OCI-LY3 (cell line): ENCODE results near the gene RGL1.

ENCODE experiments used
- H2AFZ ChIP-seq: fragments of 200-600, 300-600 bp; shearing (Covaris generic); 2 replicates; pipeline ENCODE4 v1.6.0; 2014; ENCODE audit warnings: antibody characterized with exemption, low read depth, low read length
- H3K27ac ChIP-seq: fragments of 200-600, 300-600 bp; sonication (generic); 2 replicates; pipeline ENCODE4 v1.5.1; 2014; ENCODE audit warnings: mild to moderate bottlenecking, low read length, moderate library complexity, mixed read lengths
- H3K27me3 ChIP-seq: fragments of 200-600, 300-600 bp; sonication (generic); 2 replicates; pipeline ENCODE4 v1.6.1; 2014; ENCODE audit warnings: low read depth, low read length, mixed read lengths
- H3K36me3 ChIP-seq: fragments of 200-600, 300-600 bp; sonication (generic); replicated peaks from 2 replicates; pipeline ENCODE3; 2014; ENCODE audit warnings: low read depth, low read length, mixed read lengths
- H3K4me1 ChIP-seq: fragments of 300-600, 200-600 bp; sonication (generic); 2 replicates; pipeline ENCODE4 v1.6.1; 2014; ENCODE audit warnings: low read length, mixed read lengths
- H3K4me2 ChIP-seq: fragments of 200-600, 300-600 bp; sonication (generic); 2 replicates; pipeline ENCODE4 v1.6.1; 2014; ENCODE audit warnings: low read length, mixed read lengths
- H3K4me3 ChIP-seq: fragments of 300-600, 200-600 bp; sonication (generic); 2 replicates; pipeline ENCODE4 v1.5.1; 2014; ENCODE audit warnings: antibody characterized with exemption, mild to moderate bottlenecking, low read length, moderate library complexity
- H3K79me2 ChIP-seq: fragments of 300-600, 200-600 bp; shearing (Covaris generic); 2 replicates; pipeline ENCODE4 v1.6.1; 2014; ENCODE audit warnings: mild to moderate bottlenecking, low read length, mixed read lengths
- H3K9ac ChIP-seq: fragments of 300-600, 200-600 bp; shearing (Covaris generic); 2 replicates; pipeline ENCODE4 v1.6.0; 2014; ENCODE audit warnings: mild to moderate bottlenecking, low read length, moderate library complexity
- H3K9me3 ChIP-seq: fragments of 200-600, 300-600 bp; shearing (Covaris generic); 2 replicates; pipeline ENCODE4 v1.6.1; 2014; ENCODE audit warnings: low read length, mixed read lengths; ENCODE audit not compliant: insufficient read depth
- H4K20me1 ChIP-seq: fragments of 200-600, 300-600 bp; sonication (generic); 2 replicates; pipeline ENCODE4 v1.6.1; 2016; ENCODE audit warnings: low read length, mixed read lengths; ENCODE audit not compliant: insufficient read depth
- CTCF ChIP-seq: fragments of 200-600, 300-600 bp; sonication (generic); IDR thresholded peaks from 2 replicates; pipeline ENCODE4 v1.5.1; 2014; ENCODE audit warnings: antibody characterized with exemption, low read length, low read depth
- EZH2phosphoT487 ChIP-seq: fragments of 200-600 bp; shearing (Covaris generic); IDR thresholded peaks from 2 replicates; pipeline ENCODE4 v1.6.1; 2018; ENCODE audit warnings: antibody characterized with exemption, mixed run types, low read depth

RGL1 gene

GRCh38 chr1:183817576-183818288 lies 12.8 kb downstream of the RGL1 start:
- H3K27ac ChIP-seq = no peak overlapping the region
- no peaks in the 10 kb centered on the region for H3K9me3 ChIP-seq
- no peak overlapping the region for H3K4me2 ChIP-seq
- no peak overlapping the region for H3K4me3 ChIP-seq
- no peaks in the 10 kb centered on the region for H3K79me2 ChIP-seq
- no peaks in the 10 kb centered on the region for H4K20me1 ChIP-seq
- H2AFZ ChIP-seq = no peak overlapping the region
- H3K9ac ChIP-seq = no peak overlapping the region
- no peaks in the 10 kb centered on the region for H3K36me3 ChIP-seq
- H3K4me1 ChIP-seq = no peaks in the 10 kb centered on the region
- no peaks in the 10 kb centered on the region for H3K27me3 ChIP-seq
- no peak for TF ChIP-seq CTCF
- TF ChIP-seq EZH2phosphoT487 = no peak

- Histone ChIP-seq H2AFZ (no peak overlapping the region), H3K9ac (no peak overlapping the region), H3K79me2 (no peaks in the 10 kb centered on the region), H3K27ac (no peak overlapping the region), H3K27me3 (no peaks in the 10 kb centered on the region), H3K9me3 (no peaks in the 10 kb centered on the region), H3K4me2 (no peak overlapping the region), H3K4me3 (no peak overlapping the region), H4K20me1 (no peaks in the 10 kb centered on the region), H3K4me1 (no peaks in the 10 kb centered on the region), H3K36me3 (no peaks in the 10 kb centered on the region)
- TF ChIP-seq EZH2phosphoT487 (no peak), CTCF (no peak)
Measured at GRCh38 chr1:183819059-183819458, 14.1 kb downstream of the RGL1 start.

GRCh38 chr1:183821309-183821888 lies 16.5 kb downstream of the RGL1 start:
- Histone ChIP-seq H3K9ac (no peak overlapping the region), H3K4me3 (no peak overlapping the region), H3K36me3 (no peaks in the 10 kb centered on the region), H2AFZ (no peak overlapping the region), H3K27ac (no peak overlapping the region), H3K79me2 (no peaks in the 10 kb centered on the region), H3K27me3 (no peaks in the 10 kb centered on the region), H3K4me2 (no peak overlapping the region), H3K4me1 (no peaks in the 10 kb centered on the region), H3K9me3 (no peaks in the 10 kb centered on the region), H4K20me1 (no peaks in the 10 kb centered on the region)
- TF ChIP-seq CTCF (no peak), EZH2phosphoT487 (no peak)

GRCh38 chr1:183821889-183822611 lies 17.1 kb downstream of the RGL1 start:
- Histone ChIP-seq H3K79me2 (no peaks in the 10 kb centered on the region), H3K36me3 (no peaks in the 10 kb centered on the region), H3K4me2 (no peak overlapping the region), H3K9me3 (no peaks in the 10 kb centered on the region), H2AFZ (no peak overlapping the region), H3K9ac (no peak overlapping the region), H3K4me1 (no peaks in the 10 kb centered on the region), H3K4me3 (no peak overlapping the region), H3K27ac (no peak overlapping the region), H4K20me1 (no peaks in the 10 kb centered on the region), H3K27me3 (no peaks in the 10 kb centered on the region)
- TF ChIP-seq EZH2phosphoT487 (no peak), CTCF (no peak)
